OCI-M2 (cell line): ENCODE data around the gene CEBPB.
A peak's percentile ranks its signal among the peaks of the same experiment; 100 is the strongest.
"Not testable (repeated sequence)": the region's sequence is repeated elsewhere in the genome, so short reads cannot be mapped to it uniquely, and the experiment has no call there.

ENCODE experiments used
- DNase-seq: peaks from one replicate; lab custom pipeline; 2025; ENCODE audit not compliant: unreplicated experiment; lab: John Stamatoyannopoulos, UW

Gene CEBPB

DNA sequence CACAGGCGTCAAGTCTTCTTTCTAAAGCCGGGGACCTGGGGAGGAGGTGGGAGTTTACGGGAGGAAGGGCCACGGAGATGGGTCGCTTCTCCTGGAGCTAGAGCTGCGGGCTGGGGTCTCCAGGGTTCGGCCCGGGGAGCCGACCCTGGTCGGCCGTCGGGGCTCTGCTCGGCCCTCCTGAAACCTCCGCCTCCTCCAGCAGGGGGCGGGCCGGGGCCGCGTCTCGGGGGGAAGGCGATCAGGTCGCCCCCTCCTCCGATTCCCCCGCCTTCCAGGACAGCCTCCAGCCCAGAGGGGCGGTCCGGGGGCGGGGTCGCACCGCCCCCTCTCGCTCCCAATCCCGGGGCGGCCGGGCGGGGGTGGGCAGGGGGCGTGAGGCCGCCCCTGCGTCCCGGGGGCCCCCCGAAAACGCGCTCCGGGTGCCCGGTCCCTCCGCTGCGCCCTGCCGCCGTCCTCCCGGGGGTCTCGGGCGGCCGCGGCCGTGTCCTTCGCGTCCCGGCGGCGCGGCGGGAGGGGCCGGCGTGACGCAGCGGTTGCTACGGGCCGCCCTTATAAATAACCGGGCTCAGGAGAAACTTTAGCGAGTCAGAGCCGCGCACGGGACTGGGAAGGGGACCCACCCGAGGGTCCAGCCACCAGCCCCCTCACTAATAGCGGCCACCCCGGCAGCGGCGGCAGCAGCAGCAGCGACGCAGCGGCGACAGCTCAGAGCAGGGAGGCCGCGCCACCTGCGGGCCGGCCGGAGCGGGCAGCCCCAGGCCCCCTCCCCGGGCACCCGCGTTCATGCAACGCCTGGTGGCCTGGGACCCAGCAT is at the start of gene CEBPB:
Gene CEBPB (plus strand): TSS at position 580 of the 814 bp plus-strand sequence. CDS start 204 bp downstream, at position 784.
- DNase-seq: peak; percentile 23

DNA sequence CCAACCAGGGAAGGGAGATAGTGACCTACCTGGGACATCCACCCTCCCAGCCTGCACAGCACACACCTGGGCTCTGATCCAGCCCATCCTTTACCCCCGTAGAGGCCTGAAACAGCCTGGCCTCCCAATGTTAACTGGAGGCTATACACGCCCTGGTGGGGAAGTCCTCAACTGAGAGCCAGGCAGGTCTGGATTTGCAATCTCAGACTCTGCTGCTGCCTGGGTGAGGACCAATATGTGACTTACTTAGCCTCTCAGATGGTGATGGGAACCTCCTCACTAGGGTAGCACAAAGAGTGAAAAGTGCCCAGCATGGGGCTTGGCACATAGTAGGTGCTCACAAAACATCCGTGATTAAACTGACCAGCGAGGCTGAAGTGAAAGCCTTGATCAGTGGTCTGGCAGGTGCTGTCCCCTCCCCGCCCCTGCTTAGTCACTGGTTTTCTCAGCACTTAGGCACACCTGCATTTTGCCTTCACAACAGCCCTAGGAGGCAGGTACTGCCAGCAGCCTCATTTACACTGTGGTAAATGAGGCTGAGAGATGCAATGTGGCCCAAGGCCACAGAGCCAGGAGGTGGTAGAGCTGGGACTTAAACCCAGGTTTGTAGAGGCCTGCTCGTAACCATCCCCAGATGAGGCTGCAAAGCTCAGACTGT is 49.5 kb upstream of the CEBPB start:
- DNase-seq: no peak

DNA sequence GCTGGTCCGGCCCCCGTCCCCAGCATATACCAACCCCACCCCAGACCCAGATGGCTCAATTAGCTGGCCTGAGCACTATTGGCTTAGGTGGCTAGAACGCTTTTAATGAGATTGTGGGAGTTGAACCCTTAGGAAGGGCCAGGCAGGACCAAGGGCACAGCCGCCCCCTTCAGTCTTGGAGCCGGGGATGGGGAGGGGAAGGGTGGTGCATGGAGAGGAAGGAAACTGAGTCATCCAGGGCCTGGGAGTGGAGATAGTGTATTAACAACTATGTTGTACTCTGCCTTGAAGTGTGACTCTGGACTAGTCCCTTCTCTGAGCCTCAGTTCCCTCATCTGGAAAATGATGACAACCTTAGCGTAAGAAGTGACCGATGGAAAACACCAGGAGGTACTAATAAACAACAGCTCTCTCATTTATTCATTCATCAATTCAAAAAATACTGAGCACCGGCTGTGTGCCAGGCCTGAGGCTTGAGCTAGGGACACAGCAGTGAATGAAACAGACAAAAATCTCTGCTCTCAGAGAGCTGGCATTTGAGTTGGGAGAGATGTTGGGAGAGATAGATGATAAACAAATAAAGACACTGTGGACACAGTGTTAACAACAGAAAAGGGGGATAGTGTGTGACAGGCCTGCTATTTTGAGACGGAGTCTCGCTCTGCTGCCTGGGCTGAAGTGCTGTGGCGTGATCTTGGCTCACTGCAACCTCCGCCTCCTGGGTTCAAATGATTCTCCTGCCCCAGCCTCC is 48.6 kb upstream of the CEBPB start:
- no peak for DNase-seq

DNA sequence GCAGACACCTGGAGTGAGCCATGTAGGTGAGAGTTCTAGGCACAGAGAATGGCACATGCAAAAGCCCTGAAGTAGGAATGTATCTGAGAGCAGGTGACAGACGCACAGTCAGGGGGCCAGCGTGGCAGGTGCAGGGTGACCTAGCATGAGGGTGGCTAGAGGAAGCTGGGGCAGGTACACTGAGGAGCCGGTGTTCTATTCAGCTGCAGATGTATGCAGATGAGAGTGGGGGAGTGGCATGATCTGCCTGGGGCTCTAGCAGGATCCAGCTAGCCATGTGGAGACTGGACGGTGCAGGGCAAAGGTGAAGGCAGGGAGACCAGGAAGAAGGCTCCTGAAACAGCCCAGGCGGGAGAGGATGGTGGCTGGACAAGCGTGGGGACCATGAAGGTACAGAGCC is 47.8 kb upstream of the CEBPB start:
- DNase-seq: no peak

DNA sequence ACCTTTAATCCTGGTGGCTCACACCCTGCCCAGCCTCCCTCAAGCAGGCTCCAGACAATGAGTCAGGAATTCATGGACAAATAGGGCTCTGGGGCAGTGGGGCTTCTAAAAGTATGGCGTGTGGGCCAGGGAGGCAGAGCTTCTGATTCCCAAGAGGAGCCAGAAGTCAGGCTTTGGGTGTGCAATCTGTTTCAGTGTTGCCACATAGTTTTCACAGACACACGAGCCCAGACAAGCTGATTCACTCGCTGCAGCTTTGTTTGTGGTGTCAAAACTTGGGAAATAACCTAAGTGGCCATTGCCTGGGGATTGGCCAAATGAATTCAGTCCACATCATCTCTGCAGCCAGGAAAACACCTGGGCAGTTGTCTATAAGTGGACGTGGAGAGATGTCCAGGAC is 46.3 kb upstream of the CEBPB start:
- no peak for DNase-seq

DNA sequence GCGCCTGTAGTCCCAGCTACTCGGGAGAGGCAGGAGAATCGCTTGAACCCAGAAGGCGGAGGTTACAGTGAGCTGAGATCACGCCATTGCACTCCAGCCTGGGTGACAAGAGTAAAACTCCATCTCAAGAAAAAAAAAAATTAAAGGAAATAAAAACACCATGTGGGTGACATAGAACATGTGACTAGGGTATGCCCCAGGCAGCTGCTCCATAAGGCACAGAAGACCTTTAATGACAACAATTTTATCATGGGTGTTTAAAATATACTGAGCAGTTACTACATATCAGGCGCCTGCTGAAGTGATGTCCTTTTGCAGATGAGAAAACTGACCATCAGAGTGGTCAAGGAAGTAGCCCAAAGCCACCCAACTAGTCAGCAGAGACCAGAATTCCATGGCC is 45.1 kb upstream of the CEBPB start:
- DNase-seq: no peak

DNA sequence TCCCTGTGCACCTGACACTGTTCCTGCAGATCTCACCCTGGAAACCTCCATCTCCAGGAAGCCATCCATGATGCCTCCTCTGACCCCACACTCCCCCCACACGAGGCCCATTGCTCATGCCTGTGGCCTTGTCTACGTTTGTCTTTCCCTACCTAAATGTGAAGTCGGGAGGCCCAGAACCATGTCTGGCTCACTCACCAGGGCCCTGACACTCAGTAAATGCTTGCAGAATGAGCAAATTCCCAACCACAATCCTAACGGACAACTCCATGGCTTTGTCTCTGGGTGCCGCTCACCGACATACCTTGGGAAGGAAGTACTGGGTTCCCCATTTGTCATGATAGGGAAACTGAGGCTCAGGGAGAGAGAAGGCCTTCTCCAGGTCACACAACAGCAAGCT is 44.4 kb upstream of the CEBPB start:
- DNase-seq: no peak

DNA sequence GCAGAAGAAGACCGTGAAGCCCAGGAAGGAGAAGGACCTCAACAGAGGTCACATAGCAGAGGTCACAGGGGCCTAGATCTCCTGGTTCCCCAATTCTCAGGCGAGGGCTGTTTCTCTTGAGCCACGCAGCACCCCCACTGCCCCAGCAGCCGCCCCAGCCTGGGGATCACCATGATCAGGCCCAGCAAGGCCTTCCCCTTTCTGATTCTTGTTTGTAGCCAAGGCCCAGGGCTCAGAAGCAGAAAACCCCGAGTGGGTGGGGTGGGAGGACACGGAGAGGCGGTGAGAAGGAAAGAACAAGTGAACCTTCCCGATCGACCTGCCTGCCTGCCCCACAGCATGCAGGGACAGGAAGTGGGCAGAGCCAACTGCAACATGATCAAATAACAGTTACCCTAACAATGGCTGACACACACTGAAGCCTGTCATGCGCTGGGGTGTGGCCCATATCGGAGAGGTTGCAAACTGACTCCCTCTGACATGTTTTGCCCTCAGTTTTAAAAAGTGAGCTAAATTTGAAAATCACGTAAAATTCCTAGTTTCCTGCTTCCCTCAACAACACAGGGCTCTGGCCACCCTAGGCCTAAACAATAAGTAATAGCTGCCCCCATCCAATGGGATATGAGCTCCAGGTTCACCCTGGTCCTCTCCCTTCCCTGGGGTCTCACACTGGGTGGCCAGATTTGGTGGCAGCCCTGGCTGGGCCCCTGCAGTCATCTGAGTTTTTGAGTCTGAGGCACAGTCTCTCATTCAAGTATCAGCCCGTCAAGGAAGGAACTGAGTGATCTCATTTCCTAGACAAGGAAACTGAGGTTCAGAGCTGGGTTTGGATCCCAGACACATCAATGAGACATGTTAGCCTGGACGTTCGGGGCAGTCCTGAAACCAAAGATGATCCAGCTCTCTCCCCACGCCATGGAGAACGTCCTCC is 43.6 kb upstream of the CEBPB start:
- DNase-seq: peak; percentile 19

DNA sequence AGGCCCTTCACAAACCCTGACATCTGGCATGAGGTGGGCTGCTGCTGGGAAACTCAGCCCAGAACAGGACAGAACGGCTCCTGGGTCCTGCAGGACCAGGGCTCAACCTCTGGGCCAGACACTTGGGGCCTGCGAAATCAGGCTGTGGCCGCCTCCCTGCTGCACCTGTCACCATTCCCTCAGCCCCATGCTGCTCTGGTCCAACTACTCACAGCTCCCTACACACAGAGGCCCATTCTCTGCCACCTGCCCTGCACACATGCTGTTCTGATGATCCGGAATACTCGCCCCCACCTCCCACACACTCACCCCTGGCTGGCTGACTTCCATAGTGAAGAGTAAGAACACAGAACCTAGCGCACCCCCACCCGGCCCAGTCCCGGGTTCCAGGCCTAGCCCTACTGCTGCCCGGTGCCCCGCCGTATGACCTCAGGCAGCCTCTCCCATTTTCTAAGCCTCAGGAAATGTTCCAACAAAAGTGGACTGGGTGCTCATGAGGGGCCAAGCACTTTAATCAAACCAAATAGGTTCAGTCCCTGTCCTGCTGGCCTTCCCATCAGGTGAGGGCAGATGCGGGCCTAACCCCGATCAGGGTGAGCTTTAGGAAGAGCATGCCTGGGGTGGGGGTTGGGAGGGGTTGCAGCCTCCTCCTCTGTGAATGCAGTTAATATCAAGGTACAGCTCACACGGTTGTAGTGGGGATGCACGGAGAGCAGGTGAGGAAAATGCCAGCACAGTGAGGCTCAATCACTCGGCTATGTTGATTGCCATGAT is 41.0 kb upstream of the CEBPB start:
- DNase-seq: no peak

DNA sequence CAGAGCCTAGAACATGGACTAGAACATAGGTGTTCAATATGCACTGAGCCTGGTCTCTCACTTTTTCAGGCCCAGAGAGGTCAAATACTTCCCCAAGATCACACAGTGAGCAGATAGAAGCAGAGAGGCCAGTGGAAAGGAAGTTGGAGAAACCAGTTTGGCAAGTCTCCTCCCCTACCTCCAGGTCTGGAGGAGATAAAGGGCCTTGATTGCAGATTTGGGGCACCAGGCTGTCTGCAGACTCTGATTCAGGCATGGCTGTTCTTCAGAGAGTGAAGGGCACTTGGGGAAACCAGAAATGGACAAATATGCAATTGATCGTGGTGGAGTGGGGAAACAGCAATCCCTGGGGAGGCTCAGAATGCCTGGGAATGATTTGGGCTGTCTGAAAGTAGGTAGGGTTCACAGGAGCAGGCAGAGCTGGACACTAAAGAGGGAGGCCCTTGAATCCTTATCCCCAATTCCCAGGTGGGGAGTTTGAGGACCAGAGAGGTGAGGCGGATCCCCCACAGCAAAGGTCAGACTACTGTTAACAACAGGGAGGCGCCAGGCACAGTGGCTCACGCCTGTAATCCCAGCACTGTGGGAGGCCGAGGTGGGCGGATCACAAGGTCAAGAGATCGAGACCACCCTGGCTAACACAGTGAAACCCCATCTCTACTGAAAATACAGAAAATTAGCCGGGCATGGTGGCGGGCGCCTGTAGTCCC is 39.4 kb upstream of the CEBPB start:
- no peak for DNase-seq

DNA sequence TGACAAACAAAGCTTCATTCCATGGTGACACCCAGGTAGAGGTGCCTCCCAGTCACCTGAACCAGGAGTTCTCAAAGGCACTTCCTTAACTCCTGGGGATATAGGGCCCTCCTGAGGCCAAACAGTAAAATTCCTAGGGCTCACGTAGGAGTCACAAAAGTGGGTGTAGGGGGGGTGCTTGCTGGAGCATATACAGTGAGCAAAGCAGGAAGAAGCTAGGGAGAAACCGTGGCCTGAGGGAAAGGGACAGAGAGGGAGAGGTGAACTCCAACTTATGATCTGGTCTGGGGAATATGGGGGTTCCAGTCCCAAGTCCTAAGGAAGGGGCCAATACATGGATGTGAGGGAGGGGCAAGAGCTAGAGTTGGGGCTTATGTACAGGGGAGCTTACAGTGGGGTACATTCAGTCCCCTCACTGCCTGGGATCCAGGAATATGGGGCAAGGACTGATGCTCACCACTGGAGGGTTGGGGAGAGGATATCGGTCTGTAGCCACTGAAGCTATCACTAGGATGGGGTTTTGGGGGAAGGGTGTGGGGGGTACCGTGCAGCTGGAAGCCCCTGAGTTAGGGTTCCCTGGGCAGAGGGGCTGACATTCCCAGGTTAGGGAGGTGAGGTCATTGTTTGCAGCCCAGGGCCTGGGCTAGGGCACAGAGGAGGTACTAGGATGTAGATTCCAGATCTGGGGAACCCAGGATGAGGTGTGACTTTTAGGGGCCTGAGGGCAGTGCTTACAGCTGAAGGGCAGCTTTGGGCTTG is 38.1 kb upstream of the CEBPB start:
- no peak for DNase-seq

DNA sequence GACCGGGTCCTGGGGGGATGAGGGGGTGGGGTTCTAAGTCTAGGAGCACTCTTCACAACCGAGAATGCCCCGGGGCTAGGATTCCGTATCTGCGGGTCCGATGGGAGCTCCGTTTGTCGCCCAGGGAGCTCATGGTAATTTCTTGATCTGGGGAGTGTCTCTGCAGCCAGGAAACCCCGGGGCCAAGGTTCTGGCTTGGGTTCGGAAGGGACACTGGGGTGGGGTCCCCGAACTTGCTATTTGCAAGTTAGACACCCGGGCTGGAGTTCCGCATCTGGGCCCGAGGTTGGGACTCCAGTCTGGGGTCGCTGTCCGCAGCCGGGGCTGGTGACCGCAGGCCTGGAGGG is 37.5 kb upstream of the CEBPB start:
- no peak for DNase-seq

DNA sequence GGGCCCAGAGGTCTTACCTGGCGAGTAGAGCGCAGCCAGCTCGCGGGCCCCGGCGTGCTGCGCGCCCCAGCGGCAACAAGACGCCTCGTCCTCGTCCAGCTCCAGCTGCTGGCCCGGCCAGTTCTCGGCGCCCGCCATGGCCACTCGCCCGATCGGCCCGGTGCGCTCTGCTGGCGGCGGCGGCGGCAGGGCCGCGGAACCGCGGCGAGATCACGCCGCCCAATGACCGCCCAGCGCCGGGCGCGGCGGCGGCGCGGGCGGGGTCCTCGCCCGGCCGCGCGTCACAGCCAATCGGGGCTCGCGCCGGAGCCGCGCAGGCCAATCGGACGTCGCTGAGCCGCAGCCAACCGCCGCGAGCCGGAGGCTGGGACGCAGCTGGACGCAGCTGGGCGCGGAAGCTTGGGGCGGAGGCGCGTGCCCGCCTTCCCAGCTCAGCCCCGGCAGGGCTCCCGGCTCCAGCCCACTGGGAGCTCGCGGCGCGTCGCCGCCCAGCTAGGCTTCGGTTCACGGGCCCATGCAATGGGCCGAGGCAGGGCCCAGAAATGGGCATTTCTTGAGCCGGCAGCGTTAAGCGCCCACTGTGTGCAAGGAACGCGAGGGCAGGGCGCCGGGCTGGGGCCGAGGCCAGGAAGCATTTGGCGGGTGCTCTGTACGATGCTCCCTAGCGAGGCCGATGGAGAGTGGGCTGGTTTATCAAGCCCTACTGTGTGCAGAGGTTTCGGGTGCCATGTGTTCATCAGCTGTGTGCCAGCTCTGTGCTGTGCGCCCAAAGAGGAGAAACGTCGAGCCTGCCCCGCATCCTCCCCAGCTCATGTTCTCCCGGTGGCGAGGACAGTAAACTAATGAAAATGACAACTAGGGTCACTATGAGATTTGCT is 36.9 kb upstream of the CEBPB start, which contains the start of gene PEDS1:
Gene PEDS1 (minus strand): TSS at position 224 of the 878 bp plus-strand sequence. CDS start 86 bp downstream, at position 138.
- DNase-seq: peak; percentile 36

DNA sequence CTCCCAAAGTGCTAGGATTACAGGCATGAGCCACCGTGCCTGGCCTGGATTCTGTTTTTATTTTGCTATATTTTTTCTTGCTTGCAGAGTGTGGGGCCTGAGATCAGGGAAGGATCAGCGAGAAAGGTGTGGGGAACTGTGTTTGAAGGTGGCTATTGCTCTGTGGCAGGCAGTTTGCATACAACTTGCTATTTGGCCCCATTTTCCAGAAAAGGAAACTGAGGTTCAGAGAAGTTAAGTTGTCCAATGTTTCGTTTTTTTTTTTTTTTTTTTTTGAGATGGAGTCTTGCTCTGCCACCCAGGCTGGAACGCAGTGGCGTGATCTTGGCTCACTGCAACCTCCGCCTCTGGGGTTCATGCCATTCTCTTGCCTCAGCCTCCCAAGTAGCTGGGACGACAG is 29.1 kb upstream of the CEBPB start:
- not testable (repeated sequence) for DNase-seq

DNA sequence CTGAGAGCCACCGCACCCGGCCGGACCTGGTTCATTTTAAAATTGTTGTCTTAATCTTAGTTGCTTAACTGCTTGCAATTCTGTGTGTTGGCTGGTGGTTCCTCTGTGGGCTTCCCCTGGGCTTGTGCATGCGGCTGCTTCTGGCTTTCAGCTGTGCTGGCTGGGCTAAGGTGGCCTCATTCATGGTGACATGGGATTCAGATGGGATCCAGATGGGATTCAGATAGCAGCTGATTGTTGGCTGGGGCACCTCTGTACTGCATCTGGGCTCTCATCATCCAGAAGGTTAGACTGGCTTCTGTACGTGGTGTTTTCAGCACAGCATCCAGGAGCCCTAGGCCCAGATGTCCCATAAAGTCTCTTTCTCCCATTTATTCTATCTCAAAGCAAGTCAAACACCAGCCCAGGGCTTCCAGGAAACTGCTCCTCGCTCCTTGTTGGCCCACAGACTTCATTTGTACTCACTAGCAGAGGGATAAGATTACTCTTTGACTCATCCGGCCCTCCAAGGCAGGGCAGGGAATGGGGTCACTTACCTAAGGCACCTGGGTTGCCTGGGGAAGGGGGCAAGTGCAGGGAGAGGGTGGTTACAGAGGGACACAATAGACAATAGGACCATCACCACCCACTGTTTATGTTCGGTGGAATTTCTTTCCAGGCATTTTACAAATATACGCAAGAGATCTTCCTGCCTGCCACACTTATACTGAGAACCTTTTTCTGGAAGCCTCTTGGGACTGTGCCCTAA is 26.9 kb upstream of the CEBPB start:
- DNase-seq: no peak

DNA sequence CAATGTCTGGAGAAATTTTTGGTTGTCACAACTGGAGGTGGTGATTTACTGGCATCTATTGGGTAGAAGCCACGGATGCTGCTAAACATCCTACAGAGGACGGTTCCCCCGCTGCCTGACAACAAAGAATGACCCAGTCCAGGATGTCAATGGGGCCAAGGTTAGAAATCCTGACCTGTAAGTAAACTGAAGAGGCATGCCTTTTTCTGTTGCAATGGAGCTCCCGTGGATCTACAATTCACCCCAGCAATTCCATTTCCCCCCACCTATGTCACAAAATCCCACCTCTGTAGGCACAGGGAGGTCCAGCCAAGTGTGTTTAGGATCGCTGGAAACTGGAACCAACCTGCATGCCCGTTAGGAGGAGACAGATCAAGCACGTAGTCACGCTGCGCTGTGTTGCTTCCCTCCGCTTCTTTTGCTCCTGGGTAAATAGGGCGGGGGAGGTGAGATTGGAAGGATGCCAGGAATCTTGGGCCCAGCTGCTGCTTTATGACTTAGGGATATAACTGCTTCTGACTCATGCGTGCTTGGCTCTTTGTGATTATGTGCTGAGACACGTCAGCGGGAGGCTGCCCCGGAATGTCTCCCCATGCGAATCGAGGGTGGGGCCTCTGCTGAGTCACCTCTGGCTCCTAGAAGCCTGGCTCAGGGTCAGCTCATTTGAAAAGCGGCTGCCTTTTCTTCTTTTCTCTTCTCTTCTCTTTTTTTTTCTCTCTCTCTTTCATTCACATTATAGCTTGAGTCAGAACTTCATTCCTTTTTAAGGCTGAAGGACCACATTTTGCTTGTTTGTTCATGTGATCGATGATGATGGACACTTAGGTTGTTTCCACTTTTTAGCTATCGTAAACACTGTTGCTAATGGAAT is 24.7 kb upstream of the CEBPB start:
- peak; percentile 83 for DNase-seq
